Uterus (tissue), 2 donors: ENCODE measurements around the gene COG8.

Experiments used
- POLR2A ChIP-seq, 2 donors: fragments of 450-650 bp; IDR thresholded peaks; one replicate each; pipeline ENCODE4 v1.6.1; 2016; ENCODE audit warnings: antibody characterized with exemption in 2 of 2, mild to moderate bottlenecking in 1 of 2, moderate library complexity in 1 of 2
- TF ChIP-seq, protein P1 (sequence below), 4 experiments: fragments of 200-600 bp in 2 of 4; fragments of 450-650 bp in 2 of 4; sonication (generic) in 2 of 4; IDR thresholded peaks; one replicate each; pipeline ENCODE4 v1.5.1; 2016 to 2019; ENCODE audit warnings: antibody characterized with exemption in 4 of 4, mild to moderate bottlenecking in 2 of 4, moderate library complexity in 1 of 4

GRCh38 chr16:69364088-69364487 is 24.7 kb upstream of the COG8 start:
- no peak for TF ChIP-seq POLR2A (IDR thresholded peaks at IDR 0.05)
- TF ChIP-seq, protein P1, sequence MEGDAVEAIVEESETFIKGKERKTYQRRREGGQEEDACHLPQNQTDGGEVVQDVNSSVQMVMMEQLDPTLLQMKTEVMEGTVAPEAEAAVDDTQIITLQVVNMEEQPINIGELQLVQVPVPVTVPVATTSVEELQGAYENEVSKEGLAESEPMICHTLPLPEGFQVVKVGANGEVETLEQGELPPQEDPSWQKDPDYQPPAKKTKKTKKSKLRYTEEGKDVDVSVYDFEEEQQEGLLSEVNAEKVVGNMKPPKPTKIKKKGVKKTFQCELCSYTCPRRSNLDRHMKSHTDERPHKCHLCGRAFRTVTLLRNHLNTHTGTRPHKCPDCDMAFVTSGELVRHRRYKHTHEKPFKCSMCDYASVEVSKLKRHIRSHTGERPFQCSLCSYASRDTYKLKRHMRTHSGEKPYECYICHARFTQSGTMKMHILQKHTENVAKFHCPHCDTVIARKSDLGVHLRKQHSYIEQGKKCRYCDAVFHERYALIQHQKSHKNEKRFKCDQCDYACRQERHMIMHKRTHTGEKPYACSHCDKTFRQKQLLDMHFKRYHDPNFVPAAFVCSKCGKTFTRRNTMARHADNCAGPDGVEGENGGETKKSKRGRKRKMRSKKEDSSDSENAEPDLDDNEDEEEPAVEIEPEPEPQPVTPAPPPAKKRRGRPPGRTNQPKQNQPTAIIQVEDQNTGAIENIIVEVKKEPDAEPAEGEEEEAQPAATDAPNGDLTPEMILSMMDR (IDR thresholded peaks at IDR 0.05): no peak
